Mesothelial cell of epicardium (in vitro differentiated cells): ENCODE results near the gene FMNL2. TPM values are rescaled to one million over a fixed set of nuclear protein-coding genes. Genes with fewer than 3 reads are reported as not detected.
A peak's percentile ranks its signal among the peaks of the same experiment; 100 is the strongest.

Experiments
- DNase-seq, 2 experiments: peaks; one replicate each; pipeline ENCODE4 v3.0.0; 2021; ENCODE audit warnings: low spot score in 2 of 2; ENCODE audit not compliant: unreplicated experiment in 2 of 2
- H3K27ac Mint-ChIP-seq: 2 replicates; pipeline ENCODE4 v1.8.0; 2021; ENCODE audit warnings: mixed read lengths
- H3K27me3 Mint-ChIP-seq: 2 replicates; pipeline ENCODE4 v1.8.0; 2021; ENCODE audit warnings: low read depth, mixed read lengths
- H3K36me3 Mint-ChIP-seq: 2 replicates; pipeline ENCODE4 v1.8.0; 2021; ENCODE audit warnings: mixed read lengths
- H3K4me1 Mint-ChIP-seq: 2 replicates; pipeline ENCODE4 v1.8.0; 2021; ENCODE audit warnings: mixed read lengths
- H3K4me3 Mint-ChIP-seq: 2 replicates; pipeline ENCODE4 v1.8.0; 2021; ENCODE audit warnings: mild to moderate bottlenecking, moderate library complexity, mixed read lengths
- H3K9me3 Mint-ChIP-seq: 2 replicates; pipeline ENCODE4 v1.8.0; 2021; ENCODE audit warnings: mixed read lengths
- CTCF ChIP-seq: fragments of 200-600 bp; sonication (generic); IDR thresholded peaks from one replicate; pipeline ENCODE4 v1.5.0; 2021; ENCODE audit warnings: antibody characterized with exemption; ENCODE audit not compliant: unreplicated experiment
- total RNA-seq: library from RNA; stranded (reverse); gene quantifications from 3 replicates; pipeline ENCODE4 v1.2.1, GENCODE V29; 2021

FMNL2 gene
- total RNA-seq, 1 donor from 2014 or later, result 52.6 TPM

DNA sequence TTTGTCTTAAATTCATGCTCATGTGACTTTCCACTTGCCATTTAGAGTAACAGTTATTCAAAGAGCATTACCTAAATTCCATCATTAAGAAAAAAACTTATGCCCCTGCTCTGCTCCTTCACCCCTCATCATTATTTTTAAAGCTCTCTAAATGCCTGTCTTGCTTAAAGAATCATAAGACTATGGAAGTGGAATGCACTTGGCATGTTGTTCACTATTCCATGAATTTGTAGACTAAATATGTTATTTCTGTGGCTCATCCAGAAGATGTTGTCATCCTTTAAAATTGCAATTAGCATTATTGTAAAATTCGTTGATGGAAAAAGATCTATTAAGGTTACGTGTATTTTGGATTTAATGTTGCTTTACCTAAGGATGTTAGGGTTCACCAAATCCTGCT, 61.8 kb downstream of the FMNL2 start:
- no peak overlapping the region for H3K4me3 Mint-ChIP-seq
- H3K27ac Mint-ChIP-seq, result no peak overlapping the region
- no peak for DNase-seq
- H3K9me3 Mint-ChIP-seq, result no peaks in the 10 kb centered on the region
- H3K36me3 Mint-ChIP-seq, result no peaks in the 10 kb centered on the region
- no peak for TF ChIP-seq CTCF
- no peaks in the 10 kb centered on the region for H3K27me3 Mint-ChIP-seq
- H3K4me1 Mint-ChIP-seq, result peaks cover 38% of the 10 kb centered on the region

DNA sequence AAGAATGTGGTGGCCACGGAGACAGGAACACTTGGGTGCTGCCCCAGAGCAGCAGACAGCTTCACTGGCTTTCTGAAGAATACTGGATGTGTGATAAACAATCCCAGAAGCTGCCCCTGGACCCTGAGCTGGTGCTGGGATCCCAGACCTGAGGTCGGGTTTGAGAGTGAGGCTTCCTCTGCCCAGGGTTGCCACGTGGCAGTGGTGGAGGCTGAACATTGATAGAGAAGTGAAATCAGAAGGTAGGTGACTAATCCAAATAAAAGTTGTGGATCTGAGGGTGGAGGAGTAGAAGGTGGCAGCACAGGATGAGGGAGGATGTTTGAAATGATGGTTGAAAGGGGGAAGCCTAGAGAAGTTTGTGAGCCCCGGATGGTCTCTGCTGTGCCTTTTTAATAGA, 64.0 kb downstream of the FMNL2 start:
- Mint-ChIP-seq H3K36me3 (no peaks in the 10 kb centered on the region), H3K27ac (no peak overlapping the region), H3K9me3 (no peaks in the 10 kb centered on the region), H3K4me1 (peaks cover 54% of the 10 kb centered on the region), H3K4me3 (no peak overlapping the region), H3K27me3 (no peaks in the 10 kb centered on the region)
- no peak for TF ChIP-seq CTCF
- no peak for DNase-seq

DNA sequence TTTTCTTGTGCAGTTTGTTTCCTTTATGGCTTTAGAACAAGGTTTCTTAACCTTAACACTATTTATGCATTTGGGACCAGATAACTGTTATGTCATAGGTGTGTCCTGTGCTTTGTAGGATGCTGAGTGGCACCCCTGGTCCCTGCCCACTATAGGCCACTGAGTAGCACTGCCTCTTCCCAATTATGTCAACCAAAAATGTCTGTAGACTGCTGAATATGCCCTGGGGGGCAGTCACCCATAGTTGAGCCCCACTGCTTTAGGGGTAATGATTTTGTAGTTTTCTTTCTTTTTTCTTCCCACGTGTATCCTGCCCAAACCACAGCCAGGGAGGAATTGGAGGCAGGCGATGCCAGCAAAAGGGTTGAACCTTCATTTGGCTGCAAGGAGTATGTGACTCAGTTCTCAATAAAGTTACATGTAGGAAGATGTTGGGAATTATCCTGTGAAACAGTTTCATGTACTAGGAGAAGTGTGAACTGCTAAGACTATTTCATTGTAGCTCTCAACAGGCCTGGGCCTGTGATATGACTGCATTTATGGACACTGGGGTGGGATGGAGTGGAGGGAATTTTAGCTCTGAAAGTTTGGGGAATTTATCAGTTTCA, 65.7 kb downstream of the FMNL2 start:
- no peak overlapping the region for H3K4me3 Mint-ChIP-seq
- H3K9me3 Mint-ChIP-seq, result no peaks in the 10 kb centered on the region
- H3K4me1 Mint-ChIP-seq, result peaks cover 49% of the 10 kb centered on the region
- TF ChIP-seq CTCF, result no peak
- H3K27me3 Mint-ChIP-seq, result no peaks in the 10 kb centered on the region
- DNase-seq, result no peak
- no peak overlapping the region for H3K27ac Mint-ChIP-seq
- H3K36me3 Mint-ChIP-seq, result no peaks in the 10 kb centered on the region

- Mint-ChIP-seq H3K27me3 (no peaks in the 10 kb centered on the region), H3K27ac (peak overlapping the region; percentile 51), H3K4me3 (no peak overlapping the region), H3K9me3 (no peaks in the 10 kb centered on the region), H3K36me3 (no peaks in the 10 kb centered on the region), H3K4me1 (peaks cover 55% of the 10 kb centered on the region)
- no peak for DNase-seq
- no peak for TF ChIP-seq CTCF
Observed at GRCh38 chr2:152402780-152403759, 68.1 kb downstream of the FMNL2 start.

DNA sequence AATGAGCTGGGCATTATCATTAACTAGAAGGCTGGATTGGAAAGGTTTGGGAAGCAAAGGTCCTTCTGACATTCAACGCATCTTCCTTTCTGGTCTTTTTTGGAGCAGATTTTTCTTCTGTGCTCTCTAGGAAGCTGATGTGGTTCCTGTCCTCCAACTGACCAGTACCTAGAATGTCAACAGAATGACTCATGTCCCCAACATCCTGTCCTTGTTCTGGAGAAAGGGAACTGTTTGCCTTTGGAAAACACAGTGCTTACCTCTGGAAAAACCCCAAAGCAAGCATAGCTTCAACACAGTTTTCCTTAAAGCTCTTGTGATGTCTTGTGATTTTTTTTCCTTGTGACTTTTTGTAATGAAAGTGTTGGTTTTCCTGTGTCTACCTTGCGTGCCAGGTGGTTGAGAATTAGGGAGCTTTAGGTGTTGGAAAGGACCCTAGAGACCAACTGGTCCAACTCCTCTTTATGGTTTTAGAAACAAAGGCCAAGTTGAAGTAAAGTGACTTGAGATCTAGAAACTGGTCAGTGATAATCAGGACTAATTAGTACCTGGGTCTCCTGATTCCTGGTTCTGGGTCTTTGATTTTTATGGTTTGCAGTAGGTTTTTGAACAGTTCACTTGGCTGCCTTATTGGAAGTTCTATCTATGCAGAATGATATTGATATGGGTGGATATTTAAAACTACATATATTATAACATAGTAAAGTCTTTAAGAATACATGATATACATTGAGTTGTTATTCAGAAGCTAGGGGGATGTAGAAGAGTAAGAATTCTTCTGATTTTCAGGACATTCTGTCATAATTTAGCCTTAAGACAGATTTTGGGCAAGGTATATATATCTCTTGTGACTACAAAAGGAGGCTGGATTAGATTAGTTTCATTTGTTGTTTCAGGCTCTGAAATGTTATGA, 70.5 kb downstream of the FMNL2 start:
- no peaks in the 10 kb centered on the region for H3K27me3 Mint-ChIP-seq
- TF ChIP-seq CTCF, result no peak
- H3K4me3 Mint-ChIP-seq, result no peak overlapping the region
- H3K9me3 Mint-ChIP-seq, result no peaks in the 10 kb centered on the region
- H3K27ac Mint-ChIP-seq, result peak overlapping the region; percentile 24
- peaks cover 70% of the 10 kb centered on the region for H3K4me1 Mint-ChIP-seq
- H3K36me3 Mint-ChIP-seq, result no peaks in the 10 kb centered on the region
- DNase-seq, result no peak
